OCI-LY3 (cell line): Measurements from ENCODE around the gene WWP2.

ENCODE experiments used
- H2AFZ ChIP-seq: fragments of 200-600, 300-600 bp; shearing (Covaris generic); 2 replicates; pipeline ENCODE4 v1.6.0; 2014; ENCODE audit warnings: antibody characterized with exemption, low read depth, low read length
- H3K27ac ChIP-seq: fragments of 200-600, 300-600 bp; sonication (generic); 2 replicates; pipeline ENCODE4 v1.5.1; 2014; ENCODE audit warnings: mild to moderate bottlenecking, low read length, moderate library complexity, mixed read lengths
- H3K27me3 ChIP-seq: fragments of 200-600, 300-600 bp; sonication (generic); 2 replicates; pipeline ENCODE4 v1.6.1; 2014; ENCODE audit warnings: low read depth, low read length, mixed read lengths
- H3K36me3 ChIP-seq: fragments of 200-600, 300-600 bp; sonication (generic); replicated peaks from 2 replicates; pipeline ENCODE3; 2014; ENCODE audit warnings: low read depth, low read length, mixed read lengths
- H3K4me1 ChIP-seq: fragments of 300-600, 200-600 bp; sonication (generic); 2 replicates; pipeline ENCODE4 v1.6.1; 2014; ENCODE audit warnings: low read length, mixed read lengths
- H3K4me2 ChIP-seq: fragments of 200-600, 300-600 bp; sonication (generic); 2 replicates; pipeline ENCODE4 v1.6.1; 2014; ENCODE audit warnings: low read length, mixed read lengths
- H3K4me3 ChIP-seq: fragments of 300-600, 200-600 bp; sonication (generic); 2 replicates; pipeline ENCODE4 v1.5.1; 2014; ENCODE audit warnings: antibody characterized with exemption, mild to moderate bottlenecking, low read length, moderate library complexity
- H3K79me2 ChIP-seq: fragments of 300-600, 200-600 bp; shearing (Covaris generic); 2 replicates; pipeline ENCODE4 v1.6.1; 2014; ENCODE audit warnings: mild to moderate bottlenecking, low read length, mixed read lengths
- H3K9ac ChIP-seq: fragments of 300-600, 200-600 bp; shearing (Covaris generic); 2 replicates; pipeline ENCODE4 v1.6.0; 2014; ENCODE audit warnings: mild to moderate bottlenecking, low read length, moderate library complexity
- H3K9me3 ChIP-seq: fragments of 200-600, 300-600 bp; shearing (Covaris generic); 2 replicates; pipeline ENCODE4 v1.6.1; 2014; ENCODE audit warnings: low read length, mixed read lengths; ENCODE audit not compliant: insufficient read depth
- H4K20me1 ChIP-seq: fragments of 200-600, 300-600 bp; sonication (generic); 2 replicates; pipeline ENCODE4 v1.6.1; 2016; ENCODE audit warnings: low read length, mixed read lengths; ENCODE audit not compliant: insufficient read depth
- EZH2phosphoT487 ChIP-seq: fragments of 200-600 bp; shearing (Covaris generic); IDR thresholded peaks from 2 replicates; pipeline ENCODE4 v1.6.1; 2018; ENCODE audit warnings: antibody characterized with exemption, mixed run types, low read depth
- TF ChIP-seq, protein P1 (sequence below): fragments of 200-600, 300-600 bp; sonication (generic); IDR thresholded peaks from 2 replicates; pipeline ENCODE4 v1.5.1; 2014; ENCODE audit warnings: antibody characterized with exemption, low read length, low read depth

Gene WWP2

DNA sequence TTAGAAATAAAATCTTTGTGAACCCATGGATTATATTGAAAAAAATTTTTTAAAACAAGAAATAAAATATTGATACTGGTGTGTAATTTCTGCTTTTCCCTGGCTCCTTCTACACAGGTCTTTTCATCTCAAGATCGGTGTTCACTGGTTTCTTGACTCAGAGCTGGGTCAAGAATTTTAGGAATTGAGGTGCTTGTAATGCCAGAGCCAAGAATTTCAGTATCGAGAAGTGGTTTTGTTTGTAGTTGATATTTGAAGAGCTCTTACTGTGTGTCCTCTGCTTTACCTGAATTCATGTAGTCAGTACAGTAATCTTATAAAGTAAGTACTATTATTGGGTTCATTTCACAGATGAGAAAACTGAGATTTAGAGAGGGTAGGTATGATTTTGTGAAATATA is 7.3 kb downstream of the WWP2 start:
- Histone ChIP-seq H3K79me2 (peaks cover 43% of the 10 kb centered on the region), H3K4me2 (no peak overlapping the region), H3K27me3 (no peaks in the 10 kb centered on the region), H2AFZ (no peak overlapping the region), H3K4me3 (no peak overlapping the region), H3K4me1 (peaks cover 58% of the 10 kb centered on the region), H4K20me1 (no peaks in the 10 kb centered on the region; the same call in 1 of the 2 replicates), H3K36me3 (no peaks in the 10 kb centered on the region), H3K9me3 (no peaks in the 10 kb centered on the region), H3K9ac (no peak overlapping the region), H3K27ac (no peak overlapping the region)
- TF ChIP-seq, protein P1, sequence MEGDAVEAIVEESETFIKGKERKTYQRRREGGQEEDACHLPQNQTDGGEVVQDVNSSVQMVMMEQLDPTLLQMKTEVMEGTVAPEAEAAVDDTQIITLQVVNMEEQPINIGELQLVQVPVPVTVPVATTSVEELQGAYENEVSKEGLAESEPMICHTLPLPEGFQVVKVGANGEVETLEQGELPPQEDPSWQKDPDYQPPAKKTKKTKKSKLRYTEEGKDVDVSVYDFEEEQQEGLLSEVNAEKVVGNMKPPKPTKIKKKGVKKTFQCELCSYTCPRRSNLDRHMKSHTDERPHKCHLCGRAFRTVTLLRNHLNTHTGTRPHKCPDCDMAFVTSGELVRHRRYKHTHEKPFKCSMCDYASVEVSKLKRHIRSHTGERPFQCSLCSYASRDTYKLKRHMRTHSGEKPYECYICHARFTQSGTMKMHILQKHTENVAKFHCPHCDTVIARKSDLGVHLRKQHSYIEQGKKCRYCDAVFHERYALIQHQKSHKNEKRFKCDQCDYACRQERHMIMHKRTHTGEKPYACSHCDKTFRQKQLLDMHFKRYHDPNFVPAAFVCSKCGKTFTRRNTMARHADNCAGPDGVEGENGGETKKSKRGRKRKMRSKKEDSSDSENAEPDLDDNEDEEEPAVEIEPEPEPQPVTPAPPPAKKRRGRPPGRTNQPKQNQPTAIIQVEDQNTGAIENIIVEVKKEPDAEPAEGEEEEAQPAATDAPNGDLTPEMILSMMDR: no peak
- TF ChIP-seq EZH2phosphoT487: no peak

DNA sequence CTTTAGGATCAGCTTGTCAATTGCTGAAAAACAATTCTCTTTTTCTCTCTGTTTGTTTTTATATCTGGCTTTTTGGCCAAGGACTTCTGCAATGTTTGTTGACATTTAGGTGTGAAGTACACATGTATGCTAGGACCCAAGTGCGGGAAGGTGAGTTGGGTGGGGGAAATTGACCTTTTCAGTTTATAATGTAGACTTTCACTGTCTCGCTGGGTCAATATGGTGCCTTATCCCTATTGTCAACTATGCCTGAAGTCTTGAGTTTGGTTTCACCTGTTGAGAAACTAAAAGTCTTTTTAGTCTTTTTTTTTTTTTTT is 9.5 kb downstream of the WWP2 start:
- H3K27ac ChIP-seq: no peak overlapping the region
- 0 out of 2 replicates have a peak overlapping the region, but pooled peaks have one; percentile 19 for H3K4me3 ChIP-seq
- H3K27me3 ChIP-seq: no peaks in the 10 kb centered on the region
- peaks cover 16% of the 10 kb centered on the region for H3K36me3 ChIP-seq
- peaks cover 11% of the 10 kb centered on the region; the same call in 1 of the 2 replicates for H3K9me3 ChIP-seq
- H3K4me1 ChIP-seq: peaks cover 58% of the 10 kb centered on the region
- H4K20me1 ChIP-seq: no peaks in the 10 kb centered on the region; the same call in 1 of the 2 replicates
- no peak overlapping the region for H3K9ac ChIP-seq
- H2AFZ ChIP-seq: no peak overlapping the region
- H3K79me2 ChIP-seq: peaks cover 45% of the 10 kb centered on the region
- peak overlapping the region; percentile 57 for H3K4me2 ChIP-seq
- TF ChIP-seq EZH2phosphoT487: no peak
- TF ChIP-seq, protein P1: no peak

DNA sequence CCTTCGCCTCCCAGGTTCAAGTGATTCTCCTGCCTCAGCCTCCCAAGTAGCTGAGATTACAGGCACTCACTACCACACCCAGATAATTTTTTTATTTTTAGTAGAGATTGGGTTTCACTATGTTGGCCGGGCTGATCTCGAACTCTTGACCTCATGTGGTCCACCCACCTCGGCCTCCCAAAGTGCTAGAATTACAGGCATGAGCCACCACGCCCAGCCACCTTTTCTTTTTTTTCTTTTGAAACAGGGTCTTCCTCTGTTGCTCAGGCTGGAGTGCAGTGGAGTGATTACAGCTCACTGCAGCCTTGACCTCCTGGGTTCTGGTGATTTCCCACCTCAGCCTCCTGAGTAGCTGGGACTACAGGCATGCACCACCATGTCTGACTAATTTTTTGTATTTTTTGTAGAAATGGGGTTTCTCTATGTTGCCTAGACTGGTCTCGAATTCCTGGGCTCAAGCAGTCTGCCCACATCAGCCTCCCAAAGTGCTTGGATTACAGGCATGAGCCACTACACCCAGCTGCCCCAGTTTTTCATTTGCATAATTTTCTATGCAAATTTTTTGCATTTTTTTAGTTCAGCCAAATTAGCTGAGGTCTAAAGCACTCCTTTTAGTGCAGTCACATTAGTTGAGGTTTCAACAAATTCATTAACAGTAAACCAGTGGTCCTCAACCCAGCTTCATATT is 11.3 kb downstream of the WWP2 start:
- TF ChIP-seq, protein P1: no peak
- TF ChIP-seq EZH2phosphoT487: no peak
- Histone ChIP-seq H3K9ac (no peak overlapping the region), H4K20me1 (no peaks in the 10 kb centered on the region; the same call in 1 of the 2 replicates), H3K27ac (no peak overlapping the region), H2AFZ (no peak overlapping the region), H3K4me3 (no peak overlapping the region), H3K9me3 (peaks cover 11% of the 10 kb centered on the region; the same call in 1 of the 2 replicates), H3K4me1 (peaks cover 45% of the 10 kb centered on the region), H3K27me3 (no peaks in the 10 kb centered on the region), H3K4me2 (0 out of 2 replicates have a peak overlapping the region, but pooled peaks have one; percentile 1), H3K79me2 (peaks cover 44% of the 10 kb centered on the region), H3K36me3 (peaks cover 18% of the 10 kb centered on the region)

DNA sequence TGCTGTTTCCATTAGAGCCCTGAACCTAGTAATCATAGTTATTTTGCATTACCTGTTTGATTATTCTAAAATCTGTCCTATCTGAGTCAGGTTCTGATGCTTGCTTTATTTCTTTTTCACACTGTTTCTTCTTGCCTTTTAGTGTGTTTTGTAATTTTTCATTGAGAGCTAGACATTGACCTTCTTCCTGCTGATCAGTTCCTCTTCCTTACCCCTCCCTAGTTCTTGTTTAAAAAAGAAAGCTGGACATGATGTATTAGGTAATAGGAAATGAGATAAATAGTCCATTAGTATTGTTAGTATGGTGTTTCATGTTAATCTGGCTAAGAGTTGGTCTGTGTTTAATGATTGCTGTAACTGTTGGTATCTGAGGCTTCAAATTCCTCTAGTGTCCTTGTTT is 13.4 kb downstream of the WWP2 start:
- Histone ChIP-seq H3K4me3 (no peak overlapping the region), H3K4me1 (peaks cover 32% of the 10 kb centered on the region), H2AFZ (no peak overlapping the region), H3K36me3 (peaks cover 19% of the 10 kb centered on the region), H3K27ac (no peak overlapping the region), H3K4me2 (no peak overlapping the region), H4K20me1 (no peaks in the 10 kb centered on the region), H3K79me2 (peaks cover 27% of the 10 kb centered on the region), H3K27me3 (no peaks in the 10 kb centered on the region), H3K9me3 (peaks cover 11% of the 10 kb centered on the region; the same call in 1 of the 2 replicates), H3K9ac (no peak overlapping the region)
- TF ChIP-seq EZH2phosphoT487: no peak
- TF ChIP-seq, protein P1: no peak
